NCI-H510A treated with DMSO at 0.1 percent for 48 hours (cell line): ENCODE data around the gene OR10G6.
"Not testable (repeated sequence)": the region's sequence is repeated elsewhere in the genome, so short reads cannot be mapped to it uniquely, and the experiment has no call there.

Source experiments
- DNase-seq: peaks from one replicate; lab custom pipeline; 2025; lab: John Stamatoyannopoulos, UW

The OR10G6 gene

GRCh38 chr11:123995119-123995518 lies at the start of gene OR10G6:
OR10G6 (minus strand) TSS chr11:123995161; CDS start chr11:123995161, 0 bp downstream.
- no peak for DNase-seq

GRCh38 chr11:124043420-124043819 lies 48.5 kb upstream of the OR10G6 start:
- no peak for DNase-seq

- DNase-seq = no peak
These were observed 46.3 kb upstream of the OR10G6 start, which contains the start of gene OR10G7 for GRCh38 chr11:124041254-124041653. OR10G7 (minus strand) TSS chr11:124041325; CDS start chr11:124039001, 2,324 bp downstream.

- DNase-seq = no peak
These were observed 44.6 kb upstream of the OR10G6 start for GRCh38 chr11:124039557-124039956.

GRCh38 chr11:124036666-124037065 lies 41.7 kb upstream of the OR10G6 start:
- DNase-seq = no peak

- no peak for DNase-seq
These were observed 31.5 kb upstream of the OR10G6 start, which contains the start of gene OR10G8 for GRCh38 chr11:124026498-124026897. OR10G8 (plus strand) TSS chr11:124026798; CDS start chr11:124029623, 2,825 bp downstream.

GRCh38 chr11:124015837-124016236 lies 20.9 kb upstream of the OR10G6 start:
- not testable (repeated sequence) for DNase-seq

- DNase-seq = no peak
These were observed 17.7 kb upstream of the OR10G6 start, which contains the start of gene OR10G4 for GRCh38 chr11:124012697-124013096. OR10G4 (plus strand) TSS chr11:124012997; CDS start chr11:124015575, 2,578 bp downstream.

GRCh38 chr11:123979311-123979710 lies 15.7 kb downstream of the OR10G6 start:
- no peak for DNase-seq

- DNase-seq = no peak
These were observed 17.1 kb downstream of the OR10G6 start, which contains the start of gene OR10S1 for GRCh38 chr11:123977731-123978347. OR10S1 (minus strand) TSS chr11:123977781; CDS start chr11:123977664, 117 bp downstream.

- DNase-seq = no peak
These were observed 18.0 kb downstream of the OR10G6 start for GRCh38 chr11:123976770-123977560.

- DNase-seq = no peak
These were observed 21.1 kb downstream of the OR10G6 start for GRCh38 chr11:123973816-123974215.

GRCh38 chr11:123956752-123957151 lies 38.2 kb downstream of the OR10G6 start:
- no peak for DNase-seq

- DNase-seq = no peak
These were observed 49.8 kb downstream of the OR10G6 start for GRCh38 chr11:123945132-123945531.
